GM18909 (cell line): Measurements from ENCODE around the gene NUAK1.

Source experiments
- ATAC-seq: cut with Tn5 transposase; IDR thresholded peaks from one replicate; pipeline ENCODE4 v1.9.1; 2021; ENCODE audit warnings: mild to moderate bottlenecking; ENCODE audit not compliant: unreplicated experiment, poor library complexity

NUAK1 gene

GRCh38 chr12:106040521-106040920 lies 98.2 kb downstream of the NUAK1 start:
- no peak for ATAC-seq

GRCh38 chr12:106039646-106040404 lies 98.9 kb downstream of the NUAK1 start:
- no peak for ATAC-seq

- ATAC-seq: no peak
Observed at GRCh38 chr12:106039242-106039641, 99.5 kb downstream of the NUAK1 start.

- ATAC-seq: no peak
Observed at GRCh38 chr12:106037524-106038298, 101.0 kb downstream of the NUAK1 start.

GRCh38 chr12:106035421-106035820 lies 103.3 kb downstream of the NUAK1 start:
- ATAC-seq: no peak

- no peak for ATAC-seq
Observed at GRCh38 chr12:106034316-106034715, 104.4 kb downstream of the NUAK1 start.

- ATAC-seq: no peak
Observed at GRCh38 chr12:106033161-106033675, 105.5 kb downstream of the NUAK1 start.

GRCh38 chr12:106032623-106032925 lies 106.2 kb downstream of the NUAK1 start:
- no peak for ATAC-seq

- ATAC-seq: no peak
Observed at GRCh38 chr12:106031761-106032622, 106.8 kb downstream of the NUAK1 start.

- ATAC-seq: no peak
Observed at GRCh38 chr12:106030210-106031071, 108.3 kb downstream of the NUAK1 start.

GRCh38 chr12:106029532-106029931 lies 109.2 kb downstream of the NUAK1 start:
- no peak for ATAC-seq

GRCh38 chr12:106027911-106028310 lies 110.8 kb downstream of the NUAK1 start:
- no peak for ATAC-seq

- no peak for ATAC-seq
Observed at GRCh38 chr12:106027286-106027685, 111.5 kb downstream of the NUAK1 start.

- no peak for ATAC-seq
Observed at GRCh38 chr12:106025129-106025528, 113.6 kb downstream of the NUAK1 start.

- ATAC-seq: no peak
Observed at GRCh38 chr12:106023039-106023438, 115.7 kb downstream of the NUAK1 start.

- no peak for ATAC-seq
Observed at GRCh38 chr12:106022568-106023012, 116.2 kb downstream of the NUAK1 start.

GRCh38 chr12:106021516-106021915 lies 117.2 kb downstream of the NUAK1 start:
- no peak for ATAC-seq

GRCh38 chr12:106020736-106021135 lies 118.0 kb downstream of the NUAK1 start:
- ATAC-seq: no peak

GRCh38 chr12:106019144-106019543 lies 119.6 kb downstream of the NUAK1 start:
- no peak for ATAC-seq

- no peak for ATAC-seq
Observed at GRCh38 chr12:106018286-106018685, 120.5 kb downstream of the NUAK1 start.
